COLO668 (cell line): ENCODE measurements around the gene CTNNBIP1.

Experiments used
- DNase-seq: peaks from one replicate; lab custom pipeline; 2025; ENCODE audit not compliant: unreplicated experiment; lab: John Stamatoyannopoulos, UW

CTNNBIP1 gene

GRCh38 chr1:9858293-9859035, 51.6 kb downstream of the CTNNBIP1 start:
- no peak for DNase-seq

GRCh38 chr1:9855186-9855585, 54.9 kb downstream of the CTNNBIP1 start:
- no peak for DNase-seq

GRCh38 chr1:9853249-9853595, 56.8 kb downstream of the CTNNBIP1 start:
- no peak for DNase-seq

GRCh38 chr1:9852410-9853248, 57.4 kb downstream of the CTNNBIP1 start:
- peak; percentile 49 for DNase-seq

GRCh38 chr1:9852004-9852403, 58.1 kb downstream of the CTNNBIP1 start:
- DNase-seq = no peak

- no peak for DNase-seq
Measured at GRCh38 chr1:9850442-9851162, 59.5 kb downstream of the CTNNBIP1 start.

GRCh38 chr1:9849691-9850441, 60.2 kb downstream of the CTNNBIP1 start:
- DNase-seq = peak; percentile 80

GRCh38 chr1:9848022-9848421, 62.0 kb downstream of the CTNNBIP1 start:
- DNase-seq = no peak

- DNase-seq = no peak
Measured at GRCh38 chr1:9847269-9847668, 62.8 kb downstream of the CTNNBIP1 start.

GRCh38 chr1:9846611-9847171, 63.4 kb downstream of the CTNNBIP1 start:
- DNase-seq = no peak

GRCh38 chr1:9845914-9846313, 64.2 kb downstream of the CTNNBIP1 start:
- no peak for DNase-seq

- no peak for DNase-seq
Measured at GRCh38 chr1:9844756-9845155, 65.3 kb downstream of the CTNNBIP1 start.

- no peak for DNase-seq
Measured at GRCh38 chr1:9844106-9844505, 66.0 kb downstream of the CTNNBIP1 start.

- DNase-seq = peak; percentile 99
Measured at GRCh38 chr1:9843576-9843945, 66.5 kb downstream of the CTNNBIP1 start.

GRCh38 chr1:9842781-9843575, 67.1 kb downstream of the CTNNBIP1 start:
- DNase-seq = peak; percentile 94

GRCh38 chr1:9842073-9842711, 67.9 kb downstream of the CTNNBIP1 start:
- peak; percentile 54 for DNase-seq

GRCh38 chr1:9841460-9841859, 68.6 kb downstream of the CTNNBIP1 start:
- no peak for DNase-seq

GRCh38 chr1:9840176-9840575, 69.9 kb downstream of the CTNNBIP1 start:
- no peak for DNase-seq

GRCh38 chr1:9838946-9839345, 71.1 kb downstream of the CTNNBIP1 start:
- no peak for DNase-seq

GRCh38 chr1:9836632-9836960, 73.5 kb downstream of the CTNNBIP1 start:
- DNase-seq = peak; percentile 81
